H9 (cell line): ENCODE data around the gene MTG1. TPM values are rescaled to one million over a fixed set of nuclear protein-coding genes. Genes with fewer than 3 reads are reported as not detected.

ENCODE experiments used
- DNase-seq: peaks from one replicate; pipeline ENCODE4 v3.0.0-alpha.2; 2017
- H2AFZ ChIP-seq: one replicate; pipeline ENCODE4 v1.6.1; 2013; ENCODE audit warnings: mild to moderate bottlenecking, low read length, control low read depth, moderate library complexity
- H2AK5ac ChIP-seq: 2 replicates; pipeline ENCODE4 v1.6.1; 2013; ENCODE audit warnings: low read length, control low read depth, mixed read lengths; ENCODE audit not compliant: insufficient read length
- H2BK120ac ChIP-seq: one replicate; pipeline ENCODE4 v1.6.1; 2013; ENCODE audit warnings: low read depth, mild to moderate bottlenecking, low read length, control low read depth, inconsistent platforms; ENCODE audit not compliant: poor library complexity, severe bottlenecking
- H2BK12ac ChIP-seq: 2 replicates; pipeline ENCODE4 v1.6.1; 2013; ENCODE audit warnings: low read length, control low read depth, mixed read lengths, low read depth; ENCODE audit not compliant: insufficient read length
- H2BK15ac ChIP-seq: 2 replicates; pipeline ENCODE4 v1.6.1; 2013; ENCODE audit warnings: low read depth, low read length, control low read depth
- H2BK20ac ChIP-seq: one replicate; pipeline ENCODE4 v1.6.1; 2013; ENCODE audit warnings: low read depth, mild to moderate bottlenecking, low read length, control low read depth, inconsistent platforms; ENCODE audit not compliant: poor library complexity, severe bottlenecking
- H2BK5ac ChIP-seq: 2 replicates; pipeline ENCODE4 v1.6.1; 2013; ENCODE audit warnings: low read length, control low read depth, mixed read lengths; ENCODE audit not compliant: insufficient read length
- H3K14ac ChIP-seq: 2 replicates; pipeline ENCODE4 v1.6.1; 2013; ENCODE audit warnings: low read length, control low read depth; ENCODE audit not compliant: insufficient read depth
- H3K18ac ChIP-seq: 2 replicates; pipeline ENCODE4 v1.6.1; 2013; ENCODE audit warnings: low read depth, mild to moderate bottlenecking, mixed read lengths, low read length, control low read depth; ENCODE audit not compliant: insufficient read length
- H3K23ac ChIP-seq: 2 replicates; pipeline ENCODE4 v1.6.1; 2013; ENCODE audit warnings: low read length, control low read depth, mixed read lengths, low read depth; ENCODE audit not compliant: insufficient read length
- H3K23me2 ChIP-seq: 2 replicates; pipeline ENCODE4 v1.6.1; 2013; ENCODE audit warnings: low read depth, mild to moderate bottlenecking, mixed read lengths, low read length, control low read depth; ENCODE audit not compliant: insufficient read length, poor library complexity, severe bottlenecking
- H3K27ac ChIP-seq: 2 replicates; pipeline ENCODE4 v1.5.1; 2013; ENCODE audit warnings: low read length, control low read depth, mixed read lengths, low read depth; ENCODE audit not compliant: insufficient read length
- H3K27me3 ChIP-seq: 2 replicates; pipeline ENCODE4 v1.6.1; 2013; ENCODE audit warnings: low read length, control low read depth, inconsistent platforms; ENCODE audit not compliant: insufficient read depth
- H3K4ac ChIP-seq: 2 replicates; pipeline ENCODE4 v1.6.1; 2013; ENCODE audit warnings: low read depth, mild to moderate bottlenecking, control low read depth, inconsistent platforms, low read length, moderate library complexity
- H3K4me1 ChIP-seq: 2 replicates; pipeline ENCODE4 v1.6.1; 2013; ENCODE audit warnings: low read length, control low read depth, inconsistent platforms; ENCODE audit not compliant: insufficient read depth
- H3K4me2 ChIP-seq: 2 replicates; pipeline ENCODE4 v1.6.1; 2013; ENCODE audit warnings: low read length, control low read depth, mixed read lengths; ENCODE audit not compliant: insufficient read length, insufficient read depth
- H3K56ac ChIP-seq: 2 replicates; pipeline ENCODE4 v1.6.1; 2013; ENCODE audit warnings: low read depth, mild to moderate bottlenecking, mixed read lengths, low read length, control low read depth; ENCODE audit not compliant: insufficient read length
- H3K79me1 ChIP-seq: 2 replicates; pipeline ENCODE4 v1.6.1; 2013; ENCODE audit warnings: low read depth, mild to moderate bottlenecking, moderate library complexity, low read length, control low read depth, inconsistent platforms; ENCODE audit not compliant: insufficient read depth, poor library complexity, severe bottlenecking
- H3K79me2 ChIP-seq: 2 replicates; pipeline ENCODE4 v1.6.1; 2013; ENCODE audit warnings: low read length, control low read depth, inconsistent platforms; ENCODE audit not compliant: insufficient read depth
- H3K9ac ChIP-seq: 2 replicates; pipeline ENCODE4 v1.6.1; 2013; ENCODE audit warnings: low read length, control low read depth, mixed read lengths; ENCODE audit not compliant: insufficient read length; ENCODE audit errors: extremely low read depth
- H3K9me3 ChIP-seq: one replicate; pipeline ENCODE4 v1.6.1; 2013; ENCODE audit warnings: low read depth, low read length, inconsistent platforms; ENCODE audit not compliant: control insufficient read depth
- H3T11ph ChIP-seq: one replicate; pipeline ENCODE4 v1.6.1; 2013; ENCODE audit warnings: mild to moderate bottlenecking, low read length, control low read depth, inconsistent platforms
- H4K20me1 ChIP-seq: one replicate; pipeline ENCODE4 v1.6.1; 2013; ENCODE audit not compliant: control insufficient read depth, insufficient read length, insufficient read depth
- H4K5ac ChIP-seq: 2 replicates; pipeline ENCODE4 v1.6.1; 2013; ENCODE audit warnings: low read depth, mild to moderate bottlenecking, mixed read lengths, low read length, control low read depth; ENCODE audit not compliant: insufficient read length
- H4K8ac ChIP-seq: replicated peaks from 2 replicates; pipeline ENCODE4 v1.6.1; 2013; ENCODE audit warnings: low read length, control low read depth, mixed read lengths, low read depth; ENCODE audit not compliant: insufficient read length
- H4K91ac ChIP-seq: 2 replicates; pipeline ENCODE4 v1.6.1; 2013; ENCODE audit warnings: low read depth, mild to moderate bottlenecking, moderate library complexity, mixed read lengths, low read length, control low read depth; ENCODE audit not compliant: insufficient read length
- H3K27ac Mint-ChIP-seq, 3 experiments: 2 replicates in 2 of 3; 3 replicates in 1 of 3; pipeline ENCODE4 v1.8.0; 2020 to 2021; ENCODE audit warnings: mixed read lengths in 3 of 3, mild to moderate bottlenecking in 1 of 3, moderate library complexity in 1 of 3
- H3K27me3 Mint-ChIP-seq: 2 replicates; pipeline ENCODE4 v1.8.0; 2021; ENCODE audit warnings: low read depth, mild to moderate bottlenecking, moderate library complexity, mixed read lengths
- H3K36me3 Mint-ChIP-seq, 3 experiments: 2 replicates in 2 of 3; 3 replicates in 1 of 3; pipeline ENCODE4 v1.8.0; 2020 to 2021; ENCODE audit warnings: low read depth in 3 of 3, mixed read lengths in 3 of 3; ENCODE audit not compliant: insufficient read depth in 1 of 3
- H3K4me1 Mint-ChIP-seq, 2 experiments: 2 replicates each; pipeline ENCODE4 v1.8.0; 2020; ENCODE audit warnings: mixed read lengths in 2 of 2
- H3K4me3 Mint-ChIP-seq, 2 experiments: 2 replicates in 1 of 2; 3 replicates in 1 of 2; pipeline ENCODE4 v1.8.0; 2020 to 2021; ENCODE audit warnings: mild to moderate bottlenecking in 2 of 2, mixed read lengths in 2 of 2, moderate library complexity in 1 of 2
- H3K9me3 Mint-ChIP-seq, 2 experiments: 2 replicates in 1 of 2; 3 replicates in 1 of 2; pipeline ENCODE4 v1.8.0; 2020; ENCODE audit warnings: mild to moderate bottlenecking in 2 of 2, mixed read lengths in 2 of 2, moderate library complexity in 1 of 2
- WGBS: extraction: QIAGEN DNeasy Blood & Tissue Kit; methylation state at CpG from one replicate; pipeline ENCODE4 v1.1.7; 2013; ENCODE audit warnings: missing lambda C conversion rate, low lambda C conversion rate, mixed read lengths; ENCODE audit not compliant: insufficient read length; ENCODE audit errors: extremely low coverage; 5-methylcytosine and 5-hydroxymethylcytosine counted together
- total RNA-seq: library from RNA; stranded (reverse); gene quantifications from 2 replicates; pipeline ENCODE4 v1.2.1, GENCODE V29; 2021
- TF ChIP-seq, protein P1 (sequence below): fragments of 200-600 bp; sonication (generic); conservative IDR thresholded peaks from 3 replicates; pipeline ENCODE4 v1.8.0; 2021; ENCODE audit warnings: antibody characterized with exemption, mild to moderate bottlenecking

Gene MTG1
- total RNA-seq, 1 experiment from 2014 or later: 65.3 TPM

- H4K20me1 ChIP-seq: no peaks in the 10 kb centered on the region
- no peaks in the 10 kb centered on the region for H3K23me2 ChIP-seq
- H3K27ac ChIP-seq: no peak overlapping the region
- no peak overlapping the region for H4K91ac ChIP-seq
- TF ChIP-seq, protein P1, sequence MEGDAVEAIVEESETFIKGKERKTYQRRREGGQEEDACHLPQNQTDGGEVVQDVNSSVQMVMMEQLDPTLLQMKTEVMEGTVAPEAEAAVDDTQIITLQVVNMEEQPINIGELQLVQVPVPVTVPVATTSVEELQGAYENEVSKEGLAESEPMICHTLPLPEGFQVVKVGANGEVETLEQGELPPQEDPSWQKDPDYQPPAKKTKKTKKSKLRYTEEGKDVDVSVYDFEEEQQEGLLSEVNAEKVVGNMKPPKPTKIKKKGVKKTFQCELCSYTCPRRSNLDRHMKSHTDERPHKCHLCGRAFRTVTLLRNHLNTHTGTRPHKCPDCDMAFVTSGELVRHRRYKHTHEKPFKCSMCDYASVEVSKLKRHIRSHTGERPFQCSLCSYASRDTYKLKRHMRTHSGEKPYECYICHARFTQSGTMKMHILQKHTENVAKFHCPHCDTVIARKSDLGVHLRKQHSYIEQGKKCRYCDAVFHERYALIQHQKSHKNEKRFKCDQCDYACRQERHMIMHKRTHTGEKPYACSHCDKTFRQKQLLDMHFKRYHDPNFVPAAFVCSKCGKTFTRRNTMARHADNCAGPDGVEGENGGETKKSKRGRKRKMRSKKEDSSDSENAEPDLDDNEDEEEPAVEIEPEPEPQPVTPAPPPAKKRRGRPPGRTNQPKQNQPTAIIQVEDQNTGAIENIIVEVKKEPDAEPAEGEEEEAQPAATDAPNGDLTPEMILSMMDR: no peak
- H3K9ac ChIP-seq: no peak overlapping the region
- no peak overlapping the region for H3K56ac ChIP-seq
- no peak overlapping the region for H2BK15ac ChIP-seq
- no peak overlapping the region for H3K14ac ChIP-seq
- Mint-ChIP-seq H3K4me3 (peak overlapping the region; percentile 64 to 77), H3K27me3 (peaks cover 38% of the 10 kb centered on the region), H3K27ac (no peak overlapping the region), H3K9me3 (peaks cover 0 to 2% of the 10 kb centered on the region in 2 experiments; a peak in 2 of 5 replicates), H3K4me1 (peaks cover 2 to 7% of the 10 kb centered on the region in 2 experiments; a peak in 3 of 4 replicates), H3K36me3 (peaks cover 15 to 36% (median 35%) of the 10 kb centered on the region in 3 experiments; a peak in 6 of 7 replicates)
- H3K79me2 ChIP-seq: no peaks in the 10 kb centered on the region
- H3K4ac ChIP-seq: no peak overlapping the region
- no peaks in the 10 kb centered on the region for H3K9me3 ChIP-seq
- no peaks in the 10 kb centered on the region for H3K79me1 ChIP-seq
- no peak overlapping the region for H2BK20ac ChIP-seq
- no peak overlapping the region for H2BK12ac ChIP-seq
- whole genome bisulfite sequencing: no CpG with 5 or more reads among the region's 20 CpGs
- no peak overlapping the region for H3K4me2 ChIP-seq
- H2BK5ac ChIP-seq: no peak overlapping the region
- no peaks in the 10 kb centered on the region for H3K4me1 ChIP-seq
- H3K18ac ChIP-seq: no peak overlapping the region
- no peak overlapping the region for H4K8ac ChIP-seq
- no peak overlapping the region for H2AFZ ChIP-seq
- no peak overlapping the region for H3T11ph ChIP-seq
- no peak overlapping the region for H3K23ac ChIP-seq
- DNase-seq: no peak
- no peak overlapping the region for H2BK120ac ChIP-seq
- peaks cover 11% of the 10 kb centered on the region for H3K27me3 ChIP-seq
- H2AK5ac ChIP-seq: no peak overlapping the region
- H4K5ac ChIP-seq: no peak overlapping the region
Measured at GRCh38 chr10:133372507-133372906, 21.4 kb upstream of the MTG1 start.
